HG02759 (cell line): ENCODE data around the gene SARS2.
"Not testable (repeated sequence)": the region's sequence is repeated elsewhere in the genome, so short reads cannot be mapped to it uniquely, and the experiment has no call there.

Source experiments
- ATAC-seq: cut with Tn5 transposase; IDR thresholded peaks from one replicate; pipeline ENCODE4 v1.9.1; 2021; ENCODE audit warnings: mild to moderate bottlenecking, moderate library complexity; ENCODE audit not compliant: unreplicated experiment

Gene SARS2

DNA sequence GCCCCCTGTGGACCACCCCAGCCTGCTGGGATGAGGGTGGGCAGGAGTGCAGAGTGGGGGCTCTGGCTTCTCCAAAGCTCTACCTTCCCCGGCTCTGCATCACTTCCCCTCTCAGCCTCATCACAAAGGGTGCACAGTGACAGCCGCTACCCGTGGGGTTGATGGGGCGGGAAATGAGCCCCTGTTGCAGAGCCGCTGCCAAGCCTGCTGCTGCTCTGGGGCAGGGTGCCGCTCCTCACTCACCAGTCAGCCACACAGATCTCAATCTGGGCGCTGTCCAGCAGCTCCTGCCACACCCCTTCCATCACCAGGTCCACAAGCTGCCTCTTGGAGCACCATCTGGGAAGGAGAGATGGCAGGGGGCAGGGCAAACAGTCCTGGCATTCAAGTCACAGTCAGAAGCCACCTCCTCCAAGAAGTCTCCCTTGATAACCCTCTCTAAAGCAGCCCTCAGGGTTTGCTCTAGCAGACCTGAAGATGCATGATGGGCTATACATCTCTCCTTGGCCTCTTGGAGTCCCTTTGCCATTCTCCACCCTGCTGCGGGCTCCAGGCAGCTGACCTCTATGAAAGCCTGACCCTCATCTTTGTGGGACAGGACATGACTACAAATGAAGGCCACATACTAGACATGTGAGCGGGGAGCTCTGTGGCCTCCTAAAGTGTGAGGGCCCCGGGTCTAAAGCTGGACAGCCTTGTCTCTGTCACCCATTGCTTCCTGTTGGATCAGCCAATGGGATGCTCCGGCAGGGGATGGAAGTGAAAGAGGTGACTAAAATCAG lies 15.9 kb upstream of the SARS2 start:
- no peak for ATAC-seq

DNA sequence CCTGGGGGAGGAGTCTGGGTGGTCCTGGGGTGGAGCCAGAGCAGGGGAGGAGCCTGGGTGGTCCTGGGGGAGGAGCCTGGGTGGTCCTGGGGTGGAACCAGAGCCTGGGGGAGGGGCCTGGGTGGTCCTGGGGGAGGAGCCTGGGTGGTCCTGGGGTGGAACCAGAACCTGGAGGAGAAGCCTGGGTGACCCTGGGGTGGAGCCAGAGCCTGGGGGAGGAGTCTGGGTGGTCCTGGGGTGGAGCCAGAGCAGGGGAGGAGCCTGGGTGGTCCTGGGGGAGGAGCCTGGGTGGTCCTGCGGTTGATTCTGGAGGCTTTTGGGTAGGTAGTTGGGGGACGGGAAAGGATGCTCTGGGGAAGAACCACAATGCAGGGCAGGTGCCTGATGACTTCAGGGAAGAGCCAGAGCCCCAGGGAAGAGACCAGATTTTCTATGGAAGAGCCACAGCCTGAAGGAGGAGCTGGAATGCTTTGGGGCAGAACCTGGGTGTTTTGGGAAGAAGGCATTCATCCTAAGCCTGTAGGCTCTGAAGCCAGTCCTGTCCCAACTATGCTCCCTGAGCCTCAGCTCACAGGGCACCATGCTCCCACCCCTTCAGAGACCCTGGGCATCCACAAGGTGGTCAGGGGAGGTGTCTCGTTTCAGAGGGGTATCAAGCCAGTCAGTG lies 15.1 kb upstream of the SARS2 start:
- no peak for ATAC-seq

DNA sequence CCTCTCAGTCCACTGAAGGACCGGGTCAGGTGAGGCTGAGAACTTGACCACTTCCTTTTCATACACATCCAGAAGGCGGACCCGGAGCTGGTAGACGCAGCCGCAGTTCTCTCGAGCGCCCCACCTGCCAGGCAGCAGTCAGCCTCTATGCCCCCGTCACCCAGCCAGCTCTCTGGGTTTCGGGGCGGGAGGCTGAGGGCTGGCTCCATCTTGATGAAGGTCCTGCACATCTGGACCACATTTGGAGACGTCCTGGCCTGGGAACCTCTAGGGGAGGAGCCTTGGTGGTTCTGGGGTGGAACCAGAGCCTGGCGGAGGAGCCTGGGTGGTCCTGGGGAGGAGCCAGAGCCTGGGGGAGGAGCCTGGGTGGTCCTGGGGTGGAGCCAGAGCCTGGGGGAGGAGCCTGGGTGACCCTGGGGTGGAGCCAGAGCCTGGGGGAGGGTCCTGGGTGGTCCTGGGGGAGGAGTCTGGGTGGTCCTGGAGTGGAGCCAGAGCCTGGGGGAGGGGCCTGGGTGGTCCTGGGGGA lies 14.5 kb upstream of the SARS2 start:
- ATAC-seq = no peak

DNA sequence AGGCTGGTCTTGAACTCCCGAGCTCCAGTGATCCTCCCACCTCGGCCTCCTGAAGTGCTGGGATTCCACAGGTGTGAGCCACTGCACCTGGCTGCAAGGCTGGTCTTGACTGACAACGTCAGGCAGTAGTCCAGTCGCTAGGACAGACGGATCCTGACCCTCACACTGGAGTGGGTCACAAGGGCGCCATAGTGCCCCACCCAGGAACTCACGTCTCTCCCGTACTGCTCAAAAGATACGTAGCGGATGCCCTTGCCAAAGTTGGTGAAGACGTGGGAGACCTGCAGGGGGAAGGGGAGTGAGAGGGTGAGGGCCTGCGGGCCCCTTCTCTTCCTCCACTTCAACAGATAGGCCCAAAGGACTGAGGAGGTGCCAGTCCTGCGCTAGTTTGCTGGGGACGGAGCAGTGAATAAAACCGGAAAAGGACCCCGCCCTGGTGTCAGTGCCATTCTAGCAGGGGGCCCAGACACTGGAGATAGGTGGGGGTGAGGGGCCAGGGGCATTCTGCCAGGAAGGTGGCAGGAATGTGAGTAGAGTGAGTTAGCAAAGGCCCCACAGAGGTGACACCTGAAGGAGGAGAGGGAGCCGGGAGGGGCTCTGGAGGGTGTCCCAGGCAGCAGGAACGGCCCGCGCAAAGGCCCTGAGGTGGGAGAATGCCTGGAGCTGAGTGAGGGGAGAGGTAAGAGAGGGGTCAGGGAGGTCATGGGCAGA lies 12.1 kb upstream of the SARS2 start:
- no peak for ATAC-seq

DNA sequence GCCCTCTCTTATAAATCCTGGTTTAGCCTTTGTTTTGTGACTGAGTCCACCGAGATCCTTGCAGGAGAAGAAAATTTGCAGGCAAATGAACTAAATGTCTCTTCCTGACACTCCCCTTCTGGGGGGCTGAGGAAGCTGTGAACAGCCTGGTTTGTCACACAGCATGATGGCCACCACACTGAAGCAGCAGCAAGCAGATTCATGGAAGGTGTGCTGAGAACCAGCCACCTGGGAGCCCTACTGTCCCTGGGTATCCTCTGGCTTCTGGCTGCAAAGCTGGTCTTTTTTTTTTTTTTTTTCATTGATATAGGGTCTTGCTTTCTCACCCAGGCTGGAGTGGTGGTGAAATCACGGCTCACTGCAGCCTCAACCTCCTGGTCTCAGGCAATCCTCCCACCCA lies 11.4 kb upstream of the SARS2 start:
- ATAC-seq = no peak

DNA sequence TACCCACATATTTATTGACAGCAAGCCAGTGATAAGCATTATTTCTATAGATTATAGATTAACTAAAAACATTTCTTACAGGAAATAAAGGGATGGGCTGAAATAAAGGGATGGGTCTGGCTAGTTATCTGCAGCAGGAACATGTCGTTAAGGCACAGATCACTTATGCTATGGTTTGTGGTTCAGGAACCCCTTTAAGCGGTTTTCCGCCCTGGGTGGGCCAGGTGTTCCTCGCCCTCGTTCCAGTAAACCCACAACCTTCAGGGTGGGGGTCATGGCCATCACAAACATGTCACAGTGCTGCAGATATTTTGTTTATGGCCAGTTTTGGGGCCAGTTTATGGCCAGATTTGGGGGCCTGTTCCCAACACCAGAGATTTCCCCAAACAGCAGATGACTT lies 10.9 kb upstream of the SARS2 start:
- not testable (repeated sequence) for ATAC-seq

DNA sequence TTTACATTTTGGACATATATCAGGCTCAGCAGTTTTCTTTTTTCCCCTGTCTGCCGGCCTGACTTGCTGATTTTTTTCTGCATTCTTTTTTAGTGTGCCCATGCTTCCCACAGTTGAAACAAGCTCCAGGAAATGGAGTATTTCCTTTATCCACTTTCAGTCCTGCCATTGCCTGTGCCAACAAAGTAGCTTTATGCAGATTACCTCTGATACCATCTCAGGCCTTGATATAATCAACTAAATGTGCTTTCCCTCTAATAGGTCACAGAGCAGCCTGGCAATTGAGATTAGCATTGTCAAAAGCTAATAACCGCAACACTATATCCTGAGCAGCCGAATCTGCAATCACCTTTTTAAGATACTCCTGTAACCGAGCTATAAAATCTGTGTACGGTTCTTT lies 9.4 kb upstream of the SARS2 start:
- ATAC-seq = no peak

DNA sequence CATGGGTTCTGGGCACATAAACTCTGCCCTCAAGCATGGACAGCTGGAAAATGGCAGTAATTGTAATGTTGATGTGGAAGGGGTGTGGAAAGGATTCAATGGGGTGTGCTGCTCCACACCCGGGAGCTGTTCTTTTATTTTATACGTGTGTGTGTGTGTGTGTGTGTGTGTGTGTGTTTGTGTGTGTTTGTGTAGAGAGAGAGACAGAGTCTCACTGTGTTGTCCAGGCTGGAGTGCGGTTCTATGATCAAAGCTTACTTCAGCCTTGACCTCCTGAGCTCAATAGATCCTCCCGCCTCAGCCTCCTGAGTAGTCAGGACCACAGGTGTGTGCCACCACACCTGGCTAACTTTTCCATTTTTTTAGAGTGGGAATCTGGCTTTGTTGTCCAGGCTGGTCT lies 3.0 kb upstream of the SARS2 start:
- ATAC-seq = no peak

DNA sequence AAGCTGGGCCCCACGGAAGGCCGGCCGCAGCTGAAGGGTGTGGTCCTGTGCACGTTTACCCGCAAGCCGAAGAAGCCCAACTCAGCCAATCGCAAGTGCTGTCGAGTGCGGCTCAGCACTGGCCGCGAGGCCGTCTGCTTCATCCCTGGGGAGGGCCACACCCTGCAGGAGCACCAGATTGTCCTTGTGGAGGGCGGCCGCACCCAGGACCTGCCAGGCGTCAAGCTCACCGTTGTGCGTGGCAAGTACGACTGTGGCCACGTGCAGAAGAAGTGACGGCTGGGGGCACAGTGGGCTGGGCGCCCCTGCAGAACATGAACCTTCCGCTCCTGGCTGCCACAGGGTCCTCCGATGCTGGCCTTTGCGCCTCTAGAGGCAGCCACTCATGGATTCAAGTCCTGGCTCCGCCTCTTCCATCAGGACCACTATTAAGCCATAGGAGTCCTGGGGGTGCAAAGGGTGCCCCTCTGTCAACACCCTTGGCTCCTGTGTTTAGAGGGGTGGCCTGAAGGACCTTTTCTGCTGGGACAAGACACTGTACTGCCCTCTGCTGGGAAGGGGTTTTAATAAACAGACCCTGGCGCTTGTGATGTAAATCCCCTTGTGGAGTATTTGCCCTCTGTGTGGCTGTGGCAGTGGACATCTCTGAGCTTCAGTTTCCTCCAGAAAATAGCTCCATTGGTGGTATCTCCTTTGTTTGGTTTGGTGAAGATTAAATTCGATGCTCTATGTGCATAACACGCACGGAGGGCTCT lies 2.0 kb upstream of the SARS2 start:
- ATAC-seq = no peak

DNA sequence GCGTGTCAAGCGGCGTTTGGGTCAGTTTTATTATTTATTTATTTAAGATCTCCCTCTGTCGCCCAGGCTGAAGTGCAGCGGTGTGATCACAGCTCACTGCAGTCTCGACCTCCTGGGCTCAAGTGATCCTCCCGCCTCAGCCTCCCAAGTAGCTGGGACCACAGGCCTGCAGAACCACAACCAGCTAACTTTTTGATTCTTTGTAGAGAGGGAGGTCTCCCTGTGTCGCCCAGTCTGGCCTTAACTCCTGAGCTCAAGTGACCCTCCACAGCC lies 894 bp upstream of the SARS2 start:
- ATAC-seq = no peak

DNA sequence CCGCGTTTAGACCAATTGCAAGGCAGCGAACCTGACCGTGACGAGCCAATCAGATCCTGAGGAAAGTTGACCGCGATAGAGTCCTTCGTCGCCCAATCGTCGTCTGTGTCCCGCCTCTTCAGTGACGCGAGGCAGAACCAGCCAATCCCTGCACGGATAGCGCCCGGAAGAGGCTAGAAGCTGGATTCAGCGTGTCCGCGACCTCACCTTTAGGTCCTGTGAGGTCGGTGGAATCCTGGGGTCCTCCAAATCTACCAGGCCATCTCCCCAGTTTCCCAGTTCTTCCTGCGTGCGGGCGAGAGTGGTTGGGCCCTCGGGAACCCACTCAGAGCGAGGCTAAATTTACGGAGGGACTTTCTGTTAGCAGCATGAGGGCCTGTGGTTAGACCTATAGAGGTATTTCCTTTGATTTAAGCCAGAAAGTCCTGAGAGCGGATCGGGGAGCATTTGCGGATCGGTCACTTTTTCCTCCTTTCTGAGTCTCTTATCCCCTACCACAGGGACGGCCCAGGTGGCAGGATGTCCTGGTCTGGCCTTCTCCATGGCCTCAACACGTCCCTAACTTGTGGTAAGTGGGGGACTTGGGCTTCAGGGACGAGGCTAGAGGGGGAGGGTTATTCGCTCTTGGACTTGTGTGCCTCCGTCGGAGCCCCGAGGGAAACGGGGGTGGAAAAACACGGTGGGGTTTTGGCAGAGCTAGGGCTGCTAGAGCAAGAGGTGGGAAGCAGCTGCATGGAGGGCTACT lies 385 bp upstream of the SARS2 start, which contains the start of gene MRPS12:
Gene MRPS12 (plus strand): TSS at position 169 of the 745 bp plus-strand sequence. CDS start 351 bp downstream, at position 520.
- peak; percentile 88 for ATAC-seq

DNA sequence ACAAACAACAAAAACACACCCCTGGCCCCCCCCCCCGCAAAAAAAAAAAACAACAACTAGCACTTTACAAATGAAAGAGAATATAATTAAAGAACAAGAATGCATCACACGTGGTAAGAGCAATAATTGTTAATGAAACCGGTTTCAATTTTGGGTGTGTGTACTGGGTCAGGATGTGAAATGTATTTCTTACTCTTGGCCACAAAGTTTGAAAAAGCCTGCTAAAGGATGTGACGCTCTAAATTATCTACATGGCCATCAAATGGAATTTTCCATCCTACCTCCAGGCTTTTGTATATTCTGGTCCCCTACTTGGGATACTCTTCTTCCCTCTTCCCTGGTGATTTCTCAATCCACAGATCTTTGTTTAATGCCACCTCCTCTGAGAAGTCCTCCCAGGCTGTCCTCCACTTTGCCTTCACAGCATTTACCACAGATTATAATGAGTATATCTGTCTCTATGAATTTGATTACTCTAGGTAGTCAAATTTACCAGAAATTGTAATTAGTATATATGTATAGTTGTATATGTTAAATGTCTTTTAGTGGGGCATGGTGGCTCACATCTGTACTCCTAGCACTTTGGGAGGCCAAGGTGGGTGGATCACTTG lies 2.1 kb downstream of the SARS2 start:
- no peak for ATAC-seq

DNA sequence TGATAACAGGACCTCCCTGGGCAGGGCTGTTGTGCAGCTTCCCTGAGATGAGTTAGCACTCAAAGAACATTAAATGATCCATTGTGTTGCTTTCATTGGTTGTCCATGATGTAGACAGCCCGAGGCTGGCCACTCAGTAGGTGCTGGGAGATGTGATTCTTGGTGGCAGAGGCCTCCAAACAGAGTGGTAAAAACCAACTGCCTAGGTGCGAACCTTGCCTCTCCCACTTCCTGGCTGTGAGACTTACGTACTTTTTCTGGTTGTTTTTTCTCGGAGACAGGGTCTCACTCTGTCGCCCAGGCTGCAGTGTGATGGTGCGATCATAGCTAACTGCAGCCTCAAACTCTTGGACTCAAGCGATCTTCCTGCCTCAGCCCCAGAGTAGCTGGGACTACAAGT lies 6.2 kb downstream of the SARS2 start:
- ATAC-seq = no peak

DNA sequence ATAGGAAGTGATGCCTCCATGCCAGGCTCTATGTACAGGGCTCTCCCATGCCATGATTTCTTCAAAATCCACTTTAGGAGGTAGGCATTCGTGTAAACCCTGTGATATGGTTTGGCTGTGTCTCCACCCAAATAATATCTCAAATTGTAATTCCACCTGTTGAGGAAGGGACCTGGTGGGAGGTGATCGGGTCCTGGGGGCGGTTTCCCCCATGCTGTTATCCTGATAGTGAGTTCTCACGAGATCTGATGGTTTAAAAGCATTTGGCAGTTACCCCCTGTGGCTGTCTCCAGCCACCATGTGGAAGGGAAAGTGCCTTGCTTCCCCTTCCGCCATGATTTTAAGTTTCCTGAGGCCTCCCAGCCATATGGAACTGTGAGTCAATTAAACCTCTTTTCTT lies 8.1 kb downstream of the SARS2 start:
- ATAC-seq = no peak

DNA sequence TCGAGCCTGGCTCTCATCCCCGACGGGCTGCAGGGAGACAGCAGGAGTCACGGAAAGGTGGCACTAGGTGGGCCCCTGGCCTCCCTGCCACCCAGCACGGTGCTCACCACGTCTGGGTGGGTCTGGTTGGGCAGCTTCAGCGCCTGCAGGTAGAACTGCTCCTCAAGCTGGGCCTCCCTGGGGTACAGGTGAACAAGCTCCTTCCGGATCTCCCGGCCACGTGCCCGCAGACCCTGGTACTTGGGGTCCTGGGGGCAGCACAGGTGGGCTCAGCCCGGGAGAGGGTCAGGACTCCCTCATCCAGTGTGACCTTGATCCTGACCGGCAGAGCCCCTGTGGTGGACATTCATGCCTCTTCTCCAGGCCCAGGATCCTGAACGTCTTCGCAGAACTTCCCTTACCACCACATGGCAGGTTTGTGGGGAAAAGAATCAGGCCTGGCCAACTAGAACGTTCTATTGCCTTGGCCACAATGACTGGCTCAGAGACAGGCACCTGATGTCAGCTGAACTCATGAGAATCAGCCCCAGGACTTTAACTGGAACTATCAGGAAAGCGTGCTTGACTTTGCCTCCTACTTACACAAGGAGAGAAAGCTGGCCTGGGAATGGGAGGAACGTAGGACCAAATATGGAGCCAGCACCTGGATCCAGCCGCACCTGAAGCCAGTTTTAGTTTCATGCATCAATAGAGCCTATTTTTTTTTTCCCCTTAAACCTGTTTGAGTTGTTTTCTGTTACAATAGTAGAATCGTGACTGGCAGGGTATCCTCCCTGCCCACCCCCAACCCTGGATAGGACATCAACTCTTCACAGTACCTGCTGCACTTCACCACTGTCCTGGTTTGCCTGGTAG lies 8.9 kb downstream of the SARS2 start:
- no peak for ATAC-seq

DNA sequence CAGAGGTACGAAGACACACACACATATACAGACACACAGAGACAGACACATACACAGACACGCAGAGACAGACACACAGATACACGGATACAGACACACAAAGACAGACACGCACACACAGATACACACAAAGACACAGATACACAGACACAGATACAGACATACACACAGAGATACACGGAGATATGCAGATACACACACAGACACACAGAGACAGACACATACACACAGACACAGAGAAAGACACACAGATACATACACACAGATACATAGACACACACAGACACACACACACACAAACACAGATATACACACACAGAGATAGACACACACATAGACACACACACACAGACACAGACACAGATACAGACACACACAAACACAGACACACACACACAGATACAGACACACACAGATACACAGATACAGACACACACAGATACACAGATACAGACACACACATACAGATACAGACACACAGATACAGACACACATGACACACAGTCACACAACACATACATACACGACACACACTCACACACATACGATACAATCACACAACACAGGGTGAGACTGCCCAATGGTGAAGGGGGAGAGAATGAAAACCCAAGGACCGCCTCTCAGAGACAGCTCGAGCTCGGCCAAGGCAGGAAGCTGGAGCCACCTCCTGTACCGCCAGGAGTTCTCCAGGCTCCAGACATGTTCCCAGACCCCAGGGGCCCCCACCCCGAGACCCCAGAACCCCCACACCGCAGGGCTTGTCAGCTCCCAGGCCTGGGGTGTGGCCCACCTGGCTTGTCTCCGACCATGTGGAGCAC lies 9.8 kb downstream of the SARS2 start:
- ATAC-seq = no peak

DNA sequence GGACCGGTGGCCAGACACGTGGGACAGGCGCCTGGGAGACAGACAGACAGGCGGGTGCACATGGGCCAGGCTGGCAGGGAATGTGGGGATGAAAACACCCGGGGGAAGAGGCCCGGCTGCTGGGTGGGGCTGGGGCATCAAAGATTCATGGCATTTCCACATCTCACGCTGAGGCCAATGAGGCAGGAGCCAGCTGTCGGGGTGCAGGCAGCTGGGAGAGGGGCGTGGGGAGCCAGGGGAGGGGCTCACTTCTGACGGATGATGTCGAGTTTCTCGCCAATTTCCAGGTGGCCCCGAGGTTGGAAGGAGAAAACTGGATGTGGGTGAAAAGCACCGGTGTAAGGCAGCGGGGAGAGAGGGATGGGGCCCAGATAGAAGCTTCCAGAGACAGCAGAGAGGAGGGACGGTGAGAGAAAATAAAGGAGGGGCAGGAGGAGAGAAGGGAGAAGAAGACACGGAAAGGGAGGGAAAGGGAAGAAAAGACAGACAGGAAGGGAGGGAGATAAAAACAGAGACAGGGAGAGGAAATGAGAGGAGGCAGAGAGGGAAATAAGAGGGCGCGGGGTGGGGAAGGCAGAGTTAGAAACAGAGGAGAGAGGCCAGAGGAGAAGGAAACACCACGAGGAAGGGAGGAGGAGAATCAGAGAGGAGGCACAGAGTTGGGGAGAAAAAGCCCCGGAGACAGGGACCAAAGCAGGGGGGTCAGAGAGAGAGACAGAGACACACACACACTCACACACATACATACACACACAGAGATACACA lies 10.5 kb downstream of the SARS2 start:
- no peak for ATAC-seq

DNA sequence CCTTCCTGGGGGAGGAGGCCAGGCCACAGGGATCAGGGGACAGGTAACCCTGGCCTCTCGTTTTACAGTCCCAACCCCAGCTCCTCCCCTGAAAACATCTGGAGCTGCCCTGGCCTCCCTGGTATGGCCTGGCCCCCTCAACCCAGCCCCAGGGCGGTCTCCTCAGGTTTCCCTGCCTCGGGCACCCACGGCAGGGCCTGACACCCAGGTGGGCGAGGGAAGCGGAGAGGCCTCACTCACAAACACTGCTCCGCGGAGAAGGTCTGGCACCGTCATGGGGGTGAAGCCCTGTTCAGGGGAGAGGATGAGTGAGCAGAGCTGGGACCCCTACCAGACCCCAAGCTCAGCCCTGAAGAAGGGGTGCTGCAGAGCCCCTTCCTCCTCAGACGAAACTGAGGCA lies 12.0 kb downstream of the SARS2 start:
- no peak for ATAC-seq
